Dermis microvascular lymphatic vessel endothelial cell (primary cell): ENCODE measurements around the gene KCNG3. TPM values are rescaled to one million over a fixed set of nuclear protein-coding genes. Genes with fewer than 3 reads are reported as not detected.
A peak's percentile ranks its signal among the peaks of the same experiment; 100 is the strongest.

Experiments
- DNase-seq, 2 donors: peaks; one replicate each; pipeline versions ENCODE4 v3.0.0 to v3.0.0-alpha.2; 2010; ENCODE audit warnings: low read depth in 2 of 2
- total RNA-seq: library from RNA; depleted of rRNA; stranded (reverse); fragments of >200 nt; gene quantifications from 2 replicates; pipeline ENCODE4 v1.2.1, GENCODE V29; 2014

The KCNG3 gene, protein sequence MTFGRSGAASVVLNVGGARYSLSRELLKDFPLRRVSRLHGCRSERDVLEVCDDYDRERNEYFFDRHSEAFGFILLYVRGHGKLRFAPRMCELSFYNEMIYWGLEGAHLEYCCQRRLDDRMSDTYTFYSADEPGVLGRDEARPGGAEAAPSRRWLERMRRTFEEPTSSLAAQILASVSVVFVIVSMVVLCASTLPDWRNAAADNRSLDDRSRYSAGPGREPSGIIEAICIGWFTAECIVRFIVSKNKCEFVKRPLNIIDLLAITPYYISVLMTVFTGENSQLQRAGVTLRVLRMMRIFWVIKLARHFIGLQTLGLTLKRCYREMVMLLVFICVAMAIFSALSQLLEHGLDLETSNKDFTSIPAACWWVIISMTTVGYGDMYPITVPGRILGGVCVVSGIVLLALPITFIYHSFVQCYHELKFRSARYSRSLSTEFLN
- not detected in 2 replicates for total RNA-seq

DNA sequence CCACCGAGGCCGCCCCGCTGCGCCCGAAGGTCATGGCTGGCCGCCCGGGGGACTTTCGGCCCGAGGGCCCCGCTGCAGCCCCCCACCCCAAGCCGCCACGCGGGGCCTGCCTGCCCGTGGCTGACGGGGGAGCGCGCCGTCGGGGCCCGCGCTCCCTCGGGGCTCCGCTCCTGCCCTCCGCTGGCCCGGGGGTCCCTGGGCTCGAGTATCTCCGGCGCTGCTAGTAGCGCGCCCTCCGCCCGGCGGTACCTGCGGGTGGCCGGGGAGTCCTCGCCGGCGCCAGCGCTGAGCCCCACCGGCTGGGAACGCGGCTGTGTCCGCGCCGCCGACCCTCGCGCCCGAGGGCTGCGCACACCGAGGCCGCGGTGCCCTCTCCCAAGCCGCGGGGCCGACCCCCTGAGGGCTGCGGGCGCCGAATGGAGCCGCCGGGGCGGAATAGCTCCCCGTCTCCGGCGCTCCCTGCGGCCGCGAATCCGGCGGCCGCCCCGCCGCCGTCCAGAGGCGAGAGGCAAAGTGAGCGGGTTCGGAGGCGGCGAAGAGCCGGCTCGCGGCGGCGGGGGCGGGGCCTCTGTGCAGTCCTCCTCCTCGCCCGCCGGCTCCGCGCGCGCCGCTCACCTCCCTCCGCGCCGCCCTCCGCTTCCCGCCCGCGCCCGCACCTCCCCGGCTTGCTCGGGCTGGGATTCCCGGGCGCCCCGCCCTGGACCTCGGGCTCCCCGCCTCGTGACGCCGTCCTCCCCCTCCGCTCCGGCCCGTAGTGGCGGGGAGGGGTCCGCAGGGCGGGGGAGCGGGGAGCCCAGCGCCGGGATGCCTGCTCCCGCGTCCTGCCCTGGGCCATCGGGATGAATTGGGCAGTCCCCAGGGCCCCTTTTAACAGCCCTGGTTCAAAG, at the start of gene KCNG3:
KCNG3 (minus strand) TSS at position 515 of the 887 bp plus-strand sequence; CDS start at position 34, 481 bp downstream.
- DNase-seq: peak in 1 of 2 donors; percentile 66

DNA sequence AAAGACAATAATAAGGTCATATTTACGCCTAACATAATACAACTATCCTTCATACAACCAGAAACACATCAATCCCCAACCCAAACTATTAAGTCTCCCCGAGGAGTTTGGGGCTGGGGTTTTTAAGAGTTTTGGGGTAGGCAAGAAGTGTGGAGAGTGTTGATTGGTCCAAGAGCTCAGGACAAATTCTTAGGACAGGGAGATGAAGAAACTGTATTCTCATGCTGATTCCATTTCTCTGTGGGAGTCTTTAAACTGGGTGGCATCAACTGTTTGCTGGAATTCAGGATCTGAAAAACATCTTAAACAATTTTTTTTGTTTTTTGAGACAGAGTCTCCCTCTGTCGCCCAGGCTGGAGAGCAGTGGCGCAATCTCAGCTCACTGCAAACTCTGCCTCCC, 49.1 kb upstream of the KCNG3 start:
- DNase-seq: no peak

DNA sequence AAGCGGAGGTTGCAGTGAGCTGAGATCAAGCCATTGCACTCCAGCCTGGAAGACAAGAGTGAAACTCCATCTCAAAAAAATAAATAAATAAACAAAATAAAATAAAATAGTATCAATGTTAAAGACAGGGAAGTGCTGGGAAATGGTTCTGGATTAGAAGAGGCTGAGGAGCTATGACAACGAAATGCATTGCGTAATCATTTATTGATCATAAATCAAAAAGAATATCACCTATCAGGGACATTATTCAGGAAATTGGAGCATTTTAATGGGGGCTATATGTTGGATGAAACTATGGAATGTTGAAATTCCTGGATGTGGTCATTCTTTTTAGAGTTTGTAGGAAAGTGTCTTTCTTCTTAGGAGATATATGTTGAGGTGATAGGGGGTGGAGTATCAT, 43.7 kb upstream of the KCNG3 start:
- no peak for DNase-seq

DNA sequence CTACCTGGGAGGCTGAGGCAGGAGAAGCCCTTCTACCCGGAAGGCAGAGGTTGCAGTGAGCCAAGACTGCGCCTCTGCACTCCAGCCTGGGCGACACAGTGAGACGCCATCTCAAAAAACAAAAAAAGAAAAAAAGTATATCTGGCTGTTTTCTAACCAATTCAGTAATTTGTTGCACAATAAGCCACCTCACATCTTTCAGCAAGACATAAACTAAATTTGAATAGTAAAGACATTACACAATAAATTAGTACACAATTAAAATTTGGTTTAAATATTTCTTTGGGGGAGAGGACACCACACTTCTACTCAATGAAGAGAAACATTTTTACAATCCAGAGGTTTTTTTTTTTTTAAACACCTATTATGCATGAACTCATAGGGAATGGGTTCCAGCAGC, 38.6 kb upstream of the KCNG3 start:
- DNase-seq: no peak

DNA sequence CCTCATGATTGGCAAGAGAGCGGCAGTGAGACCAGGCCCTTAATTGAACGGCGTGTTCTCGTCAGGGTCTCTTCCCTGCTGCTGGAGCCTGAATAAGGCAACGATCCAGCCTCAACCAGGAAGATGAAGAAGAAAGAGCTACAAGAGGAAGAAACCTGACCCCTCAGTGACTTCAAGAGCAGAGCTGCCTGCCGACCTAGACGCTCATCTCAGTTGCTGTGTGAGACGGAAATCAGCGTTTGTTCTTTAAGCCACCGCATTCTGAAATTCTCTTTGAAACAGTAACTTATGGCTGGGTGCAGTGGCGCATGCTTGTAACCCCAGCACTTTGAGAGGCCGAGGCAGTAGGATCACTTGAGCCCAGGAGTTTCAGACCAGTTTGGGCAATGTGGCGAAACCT, 29.6 kb upstream of the KCNG3 start:
- DNase-seq: no peak

DNA sequence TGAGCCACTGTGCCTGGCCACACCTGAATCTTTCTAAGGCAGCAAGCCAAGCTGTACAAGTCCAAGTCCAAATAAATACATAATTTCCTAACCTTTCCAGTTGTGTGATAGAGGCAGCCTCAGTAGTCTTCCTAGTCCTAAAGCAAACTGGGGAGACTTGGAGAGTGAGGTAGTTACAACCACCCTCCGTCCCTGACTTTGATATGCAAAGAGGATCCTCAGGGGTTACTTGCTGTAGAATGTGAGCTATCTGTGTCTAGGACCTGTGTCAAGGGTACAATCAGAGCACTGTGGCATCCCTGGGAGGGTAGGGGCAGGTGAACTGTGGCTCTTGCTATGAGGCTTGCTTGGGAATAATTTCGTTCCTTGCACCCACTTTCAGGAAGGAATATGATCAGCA, 28.3 kb upstream of the KCNG3 start:
- no peak for DNase-seq

DNA sequence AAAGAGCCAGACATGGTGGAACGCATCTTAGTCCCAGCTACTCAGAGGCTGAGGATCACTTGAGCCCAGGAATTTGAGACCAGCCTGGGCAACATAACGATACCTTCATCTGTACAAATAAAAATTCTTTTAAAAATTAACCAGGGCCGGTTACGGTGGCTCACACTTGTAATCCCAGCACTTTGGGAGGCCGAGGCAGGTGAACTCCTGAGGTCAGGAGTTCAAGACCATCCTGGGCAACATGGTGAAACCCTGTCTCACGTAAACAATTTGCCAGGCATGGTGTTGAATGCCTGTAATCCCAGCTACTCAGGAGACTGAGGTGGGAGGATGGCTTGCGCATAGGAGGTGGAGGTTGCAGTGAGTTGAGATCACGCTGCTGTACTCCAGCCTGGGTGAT, 25.8 kb upstream of the KCNG3 start:
- DNase-seq: no peak

DNA sequence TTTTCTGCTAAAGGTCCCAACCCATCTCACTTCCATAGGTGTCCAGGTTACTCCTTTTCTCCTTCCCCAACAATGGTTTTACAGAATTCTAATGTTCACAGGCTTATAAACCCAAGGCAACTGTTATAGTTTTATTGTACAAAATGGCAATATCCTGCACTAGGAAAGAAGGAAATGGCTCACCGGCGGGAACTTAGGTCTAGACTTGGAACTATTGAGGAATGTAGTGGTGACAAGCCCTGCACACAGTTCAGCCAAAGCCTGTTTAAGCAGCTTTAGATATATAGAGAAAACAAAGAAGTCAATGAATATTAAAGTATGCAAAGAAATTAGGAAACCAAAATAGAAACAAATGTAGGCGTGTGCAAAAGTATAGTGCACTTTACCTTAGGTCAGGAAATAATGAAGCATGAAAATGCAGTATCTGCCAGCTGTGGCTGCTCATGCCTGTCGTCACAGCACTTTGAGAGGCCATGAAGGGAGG, 22.7 kb upstream of the KCNG3 start:
- no peak for DNase-seq

DNA sequence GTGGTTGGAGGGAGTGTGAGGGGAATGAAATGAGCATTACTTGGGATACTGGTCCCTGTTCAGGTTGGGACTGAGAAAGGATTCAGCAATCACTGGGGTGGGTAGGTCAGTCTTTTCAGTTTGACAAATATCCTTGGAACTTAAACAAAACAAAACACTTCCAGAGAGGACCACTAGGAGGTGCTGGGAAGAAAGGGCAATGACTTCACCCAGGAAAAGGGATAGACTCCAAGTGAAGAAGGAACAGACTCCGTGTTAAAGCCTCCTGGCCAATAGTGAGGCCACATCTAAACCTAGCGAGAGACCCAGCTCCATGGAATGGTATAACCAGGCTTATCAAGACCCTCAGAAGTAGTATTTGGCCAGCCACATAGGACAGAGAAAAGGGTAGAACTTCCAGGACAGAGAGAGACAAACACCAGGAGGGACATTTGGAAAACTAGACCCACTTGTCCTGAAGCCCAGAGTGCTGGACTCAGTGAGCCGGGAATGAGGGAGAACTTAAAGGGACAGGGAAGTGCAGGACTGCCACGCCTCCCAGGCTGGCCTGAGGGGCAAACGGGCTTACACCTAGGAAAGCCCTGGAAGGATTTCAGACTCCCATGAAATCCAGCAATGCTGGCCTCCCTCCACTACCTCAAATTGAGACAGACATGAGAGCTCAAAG, 19.6 kb upstream of the KCNG3 start:
- DNase-seq: peak; percentile 4 to 37

DNA sequence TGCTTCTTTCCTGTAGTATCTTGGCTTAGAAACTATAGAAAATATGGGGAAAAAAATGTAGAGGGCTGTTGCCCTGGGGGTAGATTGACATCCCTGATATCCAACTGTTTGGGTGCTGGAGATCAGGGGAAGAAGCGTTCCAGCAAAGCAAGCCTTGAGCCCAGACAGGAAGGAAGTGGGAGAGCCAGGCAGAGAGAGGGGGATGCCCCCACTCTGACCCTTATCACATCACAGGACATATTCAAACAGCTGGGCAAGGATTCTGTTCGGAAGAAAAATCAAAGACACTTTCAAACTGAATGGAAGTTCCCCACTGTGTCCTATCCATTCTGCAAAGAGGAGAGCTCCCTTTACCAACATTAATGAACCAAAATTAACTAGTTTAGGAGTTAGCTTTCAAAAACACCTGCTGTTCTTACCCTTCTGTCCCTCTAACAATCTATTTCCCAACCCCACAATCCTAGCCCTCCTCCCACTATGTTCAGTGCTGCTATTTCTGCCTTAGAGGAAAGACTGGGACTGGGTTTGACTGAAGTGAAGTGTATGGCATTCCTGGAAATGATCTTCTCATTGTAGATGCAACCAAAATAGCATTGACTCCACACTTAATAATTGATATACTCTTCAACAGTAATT, 16.9 kb upstream of the KCNG3 start:
- peak in 1 of 2 donors; percentile 38 for DNase-seq

DNA sequence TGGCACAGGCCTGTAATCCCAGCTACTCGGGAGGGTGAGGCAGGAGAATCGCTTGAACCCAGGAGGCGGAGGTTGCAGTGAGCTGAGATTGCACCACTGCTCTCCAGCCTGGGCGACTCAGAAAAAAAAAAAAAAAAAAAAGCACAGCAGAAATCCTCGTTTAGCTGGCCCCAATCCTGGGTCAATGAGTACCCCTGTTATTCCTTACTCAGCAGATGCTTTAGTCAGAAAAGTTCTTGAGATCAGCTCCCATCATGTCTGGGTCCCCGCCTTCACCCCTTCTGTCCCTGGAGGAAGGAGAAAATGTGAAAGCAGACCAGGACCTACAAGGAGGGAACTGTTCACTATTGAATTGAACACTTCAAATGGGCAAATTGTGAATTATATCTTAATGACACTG, 16.4 kb upstream of the KCNG3 start:
- no peak for DNase-seq

DNA sequence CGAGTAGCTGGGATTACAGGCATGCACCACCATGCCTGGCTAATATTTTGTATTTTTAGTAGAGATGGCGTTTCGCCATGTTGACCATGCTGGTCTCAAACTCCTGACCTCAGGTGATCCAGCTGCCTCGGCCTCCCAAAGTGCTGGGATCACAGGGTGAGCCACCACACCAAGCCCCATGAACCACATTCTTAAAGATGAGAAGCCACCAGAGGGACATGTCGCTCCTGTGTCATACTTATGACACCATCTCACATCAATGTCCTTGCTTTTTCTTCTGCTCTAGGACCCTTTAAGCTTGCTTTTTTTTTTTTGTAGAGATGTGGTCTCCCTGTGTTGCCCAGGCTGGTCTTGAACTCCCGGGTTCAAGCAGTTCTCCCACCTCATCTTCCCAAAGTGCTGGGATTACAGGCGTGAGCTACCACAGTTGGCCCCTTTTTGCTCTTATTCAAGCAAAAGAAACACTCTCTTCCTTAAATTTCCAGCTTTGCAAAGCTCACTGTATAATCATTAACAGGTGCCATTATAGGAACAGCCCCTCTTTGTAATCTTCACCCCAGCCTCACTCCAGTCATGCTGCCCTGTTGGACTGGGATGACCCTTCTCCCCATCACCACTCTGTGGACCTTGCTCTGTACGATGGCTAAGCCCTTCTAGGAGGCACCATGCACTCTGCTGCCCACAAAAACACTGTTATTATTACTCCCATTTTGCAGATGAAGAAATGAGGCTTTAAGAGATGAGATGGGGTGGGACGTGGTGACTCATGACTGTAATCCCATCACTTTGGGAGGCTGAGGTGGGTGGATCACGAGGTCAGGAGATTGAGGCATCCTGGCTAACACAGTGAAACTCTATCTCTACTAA, 10.8 kb upstream of the KCNG3 start:
- DNase-seq: no peak

DNA sequence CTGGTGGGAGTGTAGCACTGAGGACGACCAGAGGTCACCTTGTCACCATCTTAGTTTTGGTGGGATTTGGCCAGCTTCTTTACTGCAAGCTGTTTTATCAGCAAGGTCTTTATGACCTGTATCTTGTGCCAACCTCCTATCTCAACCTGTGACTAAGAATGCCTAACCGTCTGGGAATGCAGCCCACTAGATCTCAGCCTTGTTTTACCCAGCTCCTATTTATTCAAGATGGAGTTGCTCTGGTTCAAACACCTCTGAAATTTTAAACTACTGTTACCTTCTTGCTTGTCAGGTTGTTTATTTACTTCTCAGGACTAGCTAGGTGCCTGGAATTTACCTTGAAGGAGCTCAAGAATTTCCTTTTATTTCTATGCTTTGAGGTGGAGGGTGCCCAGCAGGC, 9.5 kb upstream of the KCNG3 start:
- DNase-seq: no peak

DNA sequence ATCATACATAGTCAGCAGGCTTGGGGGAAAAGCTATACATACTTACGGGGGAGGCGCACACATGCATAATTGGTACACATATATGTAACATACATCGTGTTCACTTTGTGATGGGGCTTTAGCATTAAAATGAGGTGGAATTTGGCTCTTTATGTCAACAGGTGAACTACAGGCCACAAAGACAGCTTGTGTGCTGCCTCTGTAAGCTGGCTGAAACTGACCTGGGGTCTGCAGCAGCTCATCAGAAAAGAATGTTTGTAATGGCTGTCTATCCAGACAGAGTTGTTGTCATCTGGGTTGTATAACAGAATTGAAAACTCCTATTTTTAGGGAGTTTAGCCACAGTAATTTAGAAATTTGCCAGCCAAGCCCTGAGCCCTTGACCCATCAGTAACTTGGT, 4.7 kb upstream of the KCNG3 start:
- no peak for DNase-seq

DNA sequence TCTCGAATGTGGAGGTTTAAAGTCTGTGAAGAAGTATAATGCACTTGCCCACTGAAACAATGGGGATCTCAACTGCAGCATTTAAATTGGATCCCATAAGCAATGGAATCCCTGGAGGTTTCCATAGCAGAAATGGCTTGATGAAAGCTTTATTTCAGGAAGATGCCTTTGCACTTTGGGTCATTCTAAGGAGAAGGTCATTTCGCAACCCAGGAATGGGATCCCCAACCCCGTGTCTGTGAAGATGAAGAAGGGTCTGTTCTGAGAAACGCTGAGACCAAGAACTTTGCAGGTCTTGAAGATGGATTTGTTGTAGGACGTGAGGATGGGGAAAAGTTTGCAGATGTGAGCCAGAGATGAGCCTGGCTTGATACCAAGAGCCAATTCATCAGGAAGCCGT, 1.8 kb upstream of the KCNG3 start:
- no peak for DNase-seq

DNA sequence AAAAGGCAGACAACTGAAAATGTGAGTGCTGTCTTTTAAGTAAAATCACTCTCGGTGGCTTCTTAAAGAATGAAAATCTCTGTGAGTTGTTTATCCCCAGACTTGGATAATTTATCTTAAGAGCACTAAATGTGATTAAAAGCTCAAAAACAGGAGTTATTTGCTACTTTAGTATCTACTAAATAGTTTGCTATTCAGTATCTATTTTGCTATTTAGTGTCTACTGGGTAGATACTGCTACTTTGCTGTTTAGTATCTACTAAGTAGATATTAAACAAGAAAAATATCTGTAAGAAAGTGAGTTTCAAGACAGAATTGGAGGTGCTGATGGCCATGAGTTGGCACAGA, 1.4 kb upstream of the KCNG3 start:
- no peak for DNase-seq

DNA sequence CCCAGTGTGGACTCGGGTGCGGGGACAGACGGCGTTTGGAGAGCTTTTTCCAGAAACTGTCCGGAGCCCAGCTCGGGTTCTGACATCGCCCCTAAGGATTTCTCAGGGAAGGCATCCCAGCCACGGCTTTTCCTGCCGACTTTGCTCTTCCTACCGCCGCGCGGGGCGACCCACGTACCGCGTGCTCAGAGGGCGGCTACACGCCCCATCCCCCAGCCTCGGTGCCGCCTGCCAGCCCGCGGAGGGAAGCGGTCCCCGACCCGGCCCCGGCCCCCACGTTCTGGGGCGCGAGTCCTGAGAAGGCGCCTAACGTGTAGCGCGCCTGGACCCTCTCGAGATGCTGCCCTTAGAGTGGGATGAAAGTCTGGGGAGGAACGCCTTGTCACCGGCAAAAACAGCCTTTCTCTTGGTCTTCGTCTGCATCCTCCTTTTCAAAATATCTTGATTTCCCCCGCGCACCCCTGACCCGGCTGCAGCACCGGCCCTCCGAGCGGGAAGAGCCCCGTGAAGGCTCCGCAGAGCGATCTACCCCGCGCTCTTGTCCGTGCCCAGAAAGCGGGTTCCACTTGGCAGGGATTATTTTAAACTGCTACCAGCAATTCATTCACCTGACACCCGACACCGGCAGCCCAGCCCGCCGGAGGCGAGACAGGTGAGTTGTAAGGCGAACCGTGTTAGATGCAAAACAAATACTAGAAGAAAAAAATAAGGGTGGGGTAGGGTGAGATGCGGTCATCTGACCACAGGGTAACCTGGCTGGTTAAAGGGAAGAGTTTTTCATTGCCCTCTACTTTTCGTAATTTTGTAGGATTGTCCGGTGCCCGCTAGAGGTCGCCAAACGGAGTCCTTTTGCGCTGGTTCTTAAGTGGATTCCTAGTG, 812 bp upstream of the KCNG3 start:
- DNase-seq: peak; percentile 51 to 79

DNA sequence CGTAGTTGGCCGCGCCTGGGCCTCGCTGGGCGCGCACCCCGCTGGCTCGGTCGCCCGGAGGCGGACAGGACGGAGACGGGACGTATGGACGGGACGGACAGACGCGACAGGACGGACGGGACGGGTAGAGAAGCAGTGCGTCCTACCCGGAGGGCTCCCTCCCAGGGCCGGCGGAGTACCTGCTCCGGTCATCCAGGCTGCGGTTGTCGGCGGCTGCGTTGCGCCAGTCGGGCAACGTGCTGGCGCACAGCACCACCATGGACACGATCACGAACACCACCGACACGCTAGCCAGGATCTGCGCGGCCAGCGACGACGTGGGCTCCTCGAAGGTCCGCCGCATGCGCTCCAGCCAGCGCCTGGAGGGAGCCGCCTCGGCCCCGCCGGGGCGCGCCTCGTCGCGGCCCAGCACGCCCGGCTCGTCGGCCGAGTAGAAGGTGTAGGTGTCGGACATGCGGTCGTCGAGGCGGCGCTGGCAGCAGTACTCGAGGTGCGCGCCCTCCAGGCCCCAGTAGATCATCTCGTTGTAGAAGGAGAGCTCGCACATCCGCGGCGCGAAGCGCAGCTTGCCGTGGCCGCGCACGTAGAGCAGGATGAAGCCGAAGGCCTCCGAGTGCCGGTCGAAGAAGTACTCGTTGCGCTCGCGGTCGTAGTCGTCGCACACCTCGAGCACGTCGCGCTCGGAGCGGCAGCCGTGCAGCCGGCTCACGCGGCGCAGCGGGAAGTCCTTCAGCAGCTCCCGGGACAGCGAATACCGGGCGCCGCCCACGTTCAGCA, 903 bp downstream of the KCNG3 start:
- DNase-seq: peak in 1 of 2 donors; percentile 2

DNA sequence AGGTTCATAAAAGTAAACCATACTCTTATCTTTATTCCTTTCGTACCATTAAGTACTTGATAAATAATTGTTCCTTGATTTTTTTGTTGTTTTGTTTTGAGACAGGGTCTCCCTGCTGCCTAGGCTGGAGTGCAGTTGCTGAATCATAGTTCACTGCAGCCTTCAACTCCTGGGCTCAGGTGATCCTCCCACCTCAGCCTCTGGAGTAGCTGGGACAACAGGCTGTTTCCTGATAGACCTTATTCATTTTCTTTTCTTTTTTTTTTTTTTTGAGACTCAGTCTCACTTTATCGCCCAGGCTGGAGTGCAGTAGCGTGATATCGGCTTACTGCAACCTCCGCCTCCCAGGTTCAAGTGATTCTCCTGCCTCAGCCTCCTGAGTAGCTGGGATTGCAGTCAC, 5.5 kb downstream of the KCNG3 start:
- no peak for DNase-seq
